DND-41 (cell line): Measurements from ENCODE around the gene LRFN2.

Experiments
- EZH2 ChIP-seq: IDR thresholded peaks from 3 replicates; pipeline ENCODE4 v1.6.1; 2012; ENCODE audit warnings: borderline replicate concordance, low read depth, mild to moderate bottlenecking, moderate library complexity, low read length, inconsistent platforms; ENCODE audit not compliant: severe bottlenecking
- TF ChIP-seq, protein P1 (sequence below): IDR thresholded peaks from 2 replicates; pipeline ENCODE4 v1.5.1; 2012; ENCODE audit warnings: borderline replicate concordance, low read length, moderate library complexity, mild to moderate bottlenecking; ENCODE audit not compliant: poor library complexity, severe bottlenecking; ENCODE audit errors: extremely low read depth

DNA sequence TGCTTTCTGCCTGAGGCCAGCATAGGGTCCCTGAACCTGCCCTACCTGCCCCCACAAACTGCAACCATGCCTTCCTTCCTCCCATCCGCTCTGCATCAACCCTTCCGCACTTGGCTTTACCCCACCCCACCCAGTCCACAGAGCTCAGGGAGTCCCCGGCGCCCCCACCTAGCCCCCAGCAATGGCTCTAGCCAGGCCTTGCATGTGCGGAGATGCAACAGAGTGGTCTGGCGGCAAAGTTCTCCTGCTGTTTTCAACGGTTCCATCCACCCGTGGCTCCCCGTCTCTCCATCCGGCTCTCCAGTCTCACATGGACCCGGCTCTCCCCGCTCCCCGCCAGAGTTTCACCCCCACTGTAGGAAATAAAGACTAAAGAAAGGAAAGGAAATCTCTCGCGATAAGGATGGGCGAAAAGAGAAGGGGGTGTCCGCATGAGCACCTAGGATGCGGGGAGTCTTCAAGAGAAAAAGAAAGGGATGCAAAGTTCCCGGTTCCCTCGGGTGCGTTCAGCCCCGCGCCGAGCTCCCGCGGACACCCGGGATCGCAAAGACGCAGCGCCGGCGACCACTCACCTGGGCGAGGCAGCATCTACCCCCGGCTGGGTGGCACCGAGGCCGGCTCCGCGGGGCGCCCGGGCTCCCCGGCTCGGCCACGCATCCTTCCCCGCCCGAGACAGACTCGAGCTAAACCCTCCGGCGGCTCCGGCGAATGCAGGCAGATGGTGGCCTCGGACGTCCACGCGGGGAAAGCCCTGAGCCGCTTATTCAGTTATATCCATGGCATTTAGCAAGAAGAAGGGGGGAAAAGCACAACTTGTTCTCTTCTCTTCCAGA is 579 bp downstream of the LRFN2 start:
- TF ChIP-seq, protein P1, sequence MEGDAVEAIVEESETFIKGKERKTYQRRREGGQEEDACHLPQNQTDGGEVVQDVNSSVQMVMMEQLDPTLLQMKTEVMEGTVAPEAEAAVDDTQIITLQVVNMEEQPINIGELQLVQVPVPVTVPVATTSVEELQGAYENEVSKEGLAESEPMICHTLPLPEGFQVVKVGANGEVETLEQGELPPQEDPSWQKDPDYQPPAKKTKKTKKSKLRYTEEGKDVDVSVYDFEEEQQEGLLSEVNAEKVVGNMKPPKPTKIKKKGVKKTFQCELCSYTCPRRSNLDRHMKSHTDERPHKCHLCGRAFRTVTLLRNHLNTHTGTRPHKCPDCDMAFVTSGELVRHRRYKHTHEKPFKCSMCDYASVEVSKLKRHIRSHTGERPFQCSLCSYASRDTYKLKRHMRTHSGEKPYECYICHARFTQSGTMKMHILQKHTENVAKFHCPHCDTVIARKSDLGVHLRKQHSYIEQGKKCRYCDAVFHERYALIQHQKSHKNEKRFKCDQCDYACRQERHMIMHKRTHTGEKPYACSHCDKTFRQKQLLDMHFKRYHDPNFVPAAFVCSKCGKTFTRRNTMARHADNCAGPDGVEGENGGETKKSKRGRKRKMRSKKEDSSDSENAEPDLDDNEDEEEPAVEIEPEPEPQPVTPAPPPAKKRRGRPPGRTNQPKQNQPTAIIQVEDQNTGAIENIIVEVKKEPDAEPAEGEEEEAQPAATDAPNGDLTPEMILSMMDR: no peak
- peak; percentile 48 for TF ChIP-seq EZH2
